Sigmoid colon (tissue), 3 donors: Measurements from ENCODE around the gene KRTDAP.

Experiments
- POLR2A ChIP-seq, 2 donors: fragments of 450-650 bp; IDR thresholded peaks; one replicate each; pipeline ENCODE4 v1.6.1; 2016; ENCODE audit warnings: antibody characterized with exemption in 2 of 2, mild to moderate bottlenecking in 2 of 2, moderate library complexity in 2 of 2
- TF ChIP-seq, protein P1 (sequence below), 4 experiments: fragments of 450-650 bp in 3 of 4; fragments of 200-600 bp in 1 of 4; IDR thresholded peaks; one replicate each; pipeline ENCODE4 v1.5.1; 2016 to 2019; ENCODE audit warnings: antibody characterized with exemption in 4 of 4, mild to moderate bottlenecking in 3 of 4, moderate library complexity in 2 of 4

DNA sequence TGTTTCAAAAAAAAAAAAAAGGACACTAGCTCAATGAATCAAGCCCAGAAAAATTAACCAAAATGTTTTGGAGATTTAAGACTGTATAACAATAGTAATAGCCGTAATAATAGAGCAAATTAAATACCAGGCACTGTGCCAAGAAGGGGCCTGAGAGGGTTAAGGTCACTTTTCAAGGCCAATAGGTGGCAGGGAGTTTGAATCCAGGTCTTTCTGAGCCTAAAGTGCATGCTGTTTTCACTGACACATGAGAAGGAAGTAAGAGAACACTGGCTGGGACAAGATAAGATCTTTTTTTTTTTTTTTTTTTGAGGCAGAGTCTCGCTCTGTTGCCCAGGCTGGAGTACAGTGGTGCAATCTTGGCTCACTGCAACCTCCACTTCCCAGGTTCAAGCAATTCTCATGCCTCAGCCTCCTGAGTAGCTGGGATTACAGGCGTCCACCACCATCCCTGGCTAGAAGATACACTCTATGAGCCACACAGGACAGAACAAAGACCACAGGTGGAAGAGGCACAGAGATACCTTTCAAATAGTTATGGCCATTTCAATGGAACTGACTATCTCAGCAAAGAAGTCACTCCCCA is 34.6 kb downstream of the KRTDAP start:
- TF ChIP-seq, protein P1, sequence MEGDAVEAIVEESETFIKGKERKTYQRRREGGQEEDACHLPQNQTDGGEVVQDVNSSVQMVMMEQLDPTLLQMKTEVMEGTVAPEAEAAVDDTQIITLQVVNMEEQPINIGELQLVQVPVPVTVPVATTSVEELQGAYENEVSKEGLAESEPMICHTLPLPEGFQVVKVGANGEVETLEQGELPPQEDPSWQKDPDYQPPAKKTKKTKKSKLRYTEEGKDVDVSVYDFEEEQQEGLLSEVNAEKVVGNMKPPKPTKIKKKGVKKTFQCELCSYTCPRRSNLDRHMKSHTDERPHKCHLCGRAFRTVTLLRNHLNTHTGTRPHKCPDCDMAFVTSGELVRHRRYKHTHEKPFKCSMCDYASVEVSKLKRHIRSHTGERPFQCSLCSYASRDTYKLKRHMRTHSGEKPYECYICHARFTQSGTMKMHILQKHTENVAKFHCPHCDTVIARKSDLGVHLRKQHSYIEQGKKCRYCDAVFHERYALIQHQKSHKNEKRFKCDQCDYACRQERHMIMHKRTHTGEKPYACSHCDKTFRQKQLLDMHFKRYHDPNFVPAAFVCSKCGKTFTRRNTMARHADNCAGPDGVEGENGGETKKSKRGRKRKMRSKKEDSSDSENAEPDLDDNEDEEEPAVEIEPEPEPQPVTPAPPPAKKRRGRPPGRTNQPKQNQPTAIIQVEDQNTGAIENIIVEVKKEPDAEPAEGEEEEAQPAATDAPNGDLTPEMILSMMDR (IDR thresholded peaks at IDR 0.05): no peak
- TF ChIP-seq POLR2A (IDR thresholded peaks at IDR 0.05): no peak
